Peyer's patch (tissue), 4 donors: ENCODE data around the gene ST6GAL1. TPM values are rescaled to one million over a fixed set of nuclear protein-coding genes. Genes with fewer than 3 reads are reported as not detected.

Source experiments
- DNase-seq, 3 donors: peaks; one replicate each; pipeline ENCODE4 v3.0.0-alpha.2; 2017 to 2019
- H3K27ac ChIP-seq, 4 donors: fragments of 200-600 bp; sonication (generic); one replicate each; pipeline ENCODE4 v1.5.1; 2016 to 2019
- H3K27me3 ChIP-seq, 2 donors: fragments of 200-600 bp; sonication (generic); one replicate each; pipeline ENCODE4 v1.5.1; 2019
- H3K36me3 ChIP-seq, 3 donors: fragments of 200-600 bp; sonication (generic); one replicate each; pipeline ENCODE4 v1.5.1; 2016 to 2019
- H3K4me1 ChIP-seq, 4 donors: fragments of 200-600 bp; sonication (generic); one replicate each; pipeline ENCODE4 v1.5.1; 2016 to 2019
- H3K4me3 ChIP-seq, 4 donors: fragments of 200-600 bp; sonication (generic); 1 replicate in 3 of 4; 2 replicates in 1 of 4; pipeline ENCODE4 v1.5.1; 2016 to 2019; ENCODE audit warnings: mild to moderate bottlenecking in 1 of 4
- H3K9me3 ChIP-seq, 4 donors: fragments of 200-600 bp; sonication (generic); one replicate each; pipeline ENCODE4 v1.5.1; 2016 to 2019; ENCODE audit warnings: mild to moderate bottlenecking in 1 of 4
- CTCF ChIP-seq, 6 experiments: fragments of 450-650 bp in 4 of 6; fragments of 200-600 bp in 2 of 6; sonication (generic) in 1 of 6; IDR thresholded peaks; one replicate each; pipeline ENCODE4 v1.5.1; 2017 to 2019; ENCODE audit warnings: antibody characterized with exemption in 6 of 6, mild to moderate bottlenecking in 3 of 6, moderate library complexity in 1 of 6
- POLR2A ChIP-seq, 2 donors: fragments of 450-650 bp; IDR thresholded peaks; one replicate each; pipeline ENCODE4 v1.5.1; 2017; ENCODE audit warnings: antibody characterized with exemption in 2 of 2, mild to moderate bottlenecking in 2 of 2, moderate library complexity in 2 of 2
- total RNA-seq, 4 donors: library from RNA; depleted of rRNA; stranded (reverse); fragments of >200 nt; gene quantifications; one replicate each; pipeline ENCODE4 v1.1.0, GENCODE V29; 2016

Gene ST6GAL1
- total RNA-seq, 4 donors from 2014 or later = 3.7 to 96.6 (median 14.9) TPM

- Histone ChIP-seq H3K4me1 (peaks cover 0 to 11% (median 2%) of the 10 kb centered on the region in 4 donors), H3K27ac (no peak overlapping the region), H3K27me3 (no peaks in the 10 kb centered on the region), H3K4me3 (no peak overlapping the region), H3K36me3 (no peaks in the 10 kb centered on the region), H3K9me3 (no peaks in the 10 kb centered on the region)
- TF ChIP-seq CTCF (IDR thresholded peaks at IDR 0.05) = no peak
- no peak for TF ChIP-seq POLR2A (IDR thresholded peaks at IDR 0.05)
- no peak for DNase-seq
Measured at GRCh38 chr3:187061748-187062147, 131.4 kb downstream of the ST6GAL1 start.

GRCh38 chr3:187062526-187063177, 132.3 kb downstream of the ST6GAL1 start:
- H3K4me3 ChIP-seq = no peak overlapping the region
- no peak for DNase-seq
- no peaks in the 10 kb centered on the region for H3K36me3 ChIP-seq
- no peaks in the 10 kb centered on the region for H3K27me3 ChIP-seq
- peaks cover 0 to 11% (median 2%) of the 10 kb centered on the region in 4 donors for H3K4me1 ChIP-seq
- TF ChIP-seq CTCF (IDR thresholded peaks at IDR 0.05) (no peak), POLR2A (IDR thresholded peaks at IDR 0.05) (no peak)
- H3K27ac ChIP-seq = peak overlapping the region in 1 of 4 donors; percentile 81
- no peaks in the 10 kb centered on the region for H3K9me3 ChIP-seq

- H3K27ac ChIP-seq = peak overlapping the region in 2 of 4 donors; percentile 72 to 81
- TF ChIP-seq CTCF (IDR thresholded peaks at IDR 0.05) (no peak), POLR2A (IDR thresholded peaks at IDR 0.05) (no peak)
Measured at GRCh38 chr3:187063286-187064121, 133.2 kb downstream of the ST6GAL1 start.

GRCh38 chr3:187064210-187065115, 134.1 kb downstream of the ST6GAL1 start:
- Histone ChIP-seq H3K9me3 (no peaks in the 10 kb centered on the region), H3K36me3 (no peaks in the 10 kb centered on the region), H3K4me3 (no peak overlapping the region), H3K27me3 (no peaks in the 10 kb centered on the region), H3K4me1 (peaks cover 0 to 11% (median 2%) of the 10 kb centered on the region in 4 donors), H3K27ac (peak overlapping the region in 3 of 4 donors; percentile 22 to 81 (median 72))
- peak in 1 of 3 donors; percentile 34 for DNase-seq
- TF ChIP-seq CTCF (IDR thresholded peaks at IDR 0.05) (no peak), POLR2A (IDR thresholded peaks at IDR 0.05) (no peak)

More at GRCh38 chr3:187063286-187064121, 133.2 kb downstream of the ST6GAL1 start:
- Histone ChIP-seq H3K27me3 (no peaks in the 10 kb centered on the region), H3K9me3 (no peaks in the 10 kb centered on the region), H3K4me3 (no peak overlapping the region), H3K36me3 (no peaks in the 10 kb centered on the region), H3K4me1 (peaks cover 0 to 11% (median 2%) of the 10 kb centered on the region in 4 donors)
- DNase-seq = no peak
